ENCODE measurements around the gene GPR31.
"Not testable (repeated sequence)": the region's sequence is repeated elsewhere in the genome, so short reads cannot be mapped to it uniquely, and the experiment has no call there.

GPR31 gene

DNA sequence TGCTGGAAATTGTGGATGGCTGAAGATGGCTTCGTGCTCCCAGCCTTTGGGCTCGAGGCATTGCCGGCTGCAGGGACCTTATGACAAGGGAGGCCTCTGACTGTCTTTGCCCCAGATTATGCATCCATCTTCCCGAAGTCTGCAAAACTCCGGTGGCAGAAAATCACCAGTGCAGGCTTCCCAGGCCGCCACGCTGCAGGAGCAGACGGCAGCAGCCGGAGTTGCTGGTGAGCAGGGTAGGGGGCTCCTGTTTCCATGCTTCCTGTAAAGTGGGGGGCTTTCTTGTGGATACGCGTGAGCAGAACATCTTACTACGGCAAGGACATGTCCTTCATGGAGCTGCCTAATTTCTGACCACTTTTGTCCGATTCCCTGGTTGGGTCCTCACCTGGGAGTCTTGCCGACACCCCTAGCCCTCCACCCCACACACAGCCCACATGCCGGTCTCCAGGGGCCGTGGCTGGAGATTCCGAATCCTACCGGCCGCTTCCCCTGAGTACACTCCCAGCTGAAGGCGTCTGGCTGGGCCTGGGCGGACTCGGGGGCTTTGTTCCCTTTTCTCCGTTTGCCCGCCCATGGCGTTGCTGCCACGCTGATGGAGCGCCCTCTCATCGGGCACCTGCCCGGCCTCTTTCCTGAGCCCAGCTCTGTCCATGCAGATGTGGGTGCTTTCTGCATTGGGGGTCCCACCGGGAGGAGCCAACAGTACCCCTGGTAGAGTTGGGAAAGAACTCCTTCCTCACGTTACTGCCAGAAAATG is 21.3 kb upstream of the GPR31 start:
- not testable (repeated sequence) for DNase-seq (ENCODE audit: low read depth); H3K4me3 ChIP-seq (ENCODE audit: low read length)

GRCh38 chr6:167177271-167177670 is 19.5 kb upstream of the GPR31 start:
- DNase-seq (ENCODE audit: low read depth); H3K4me3 ChIP-seq (ENCODE audit: low read length): not testable (repeated sequence)

DNA sequence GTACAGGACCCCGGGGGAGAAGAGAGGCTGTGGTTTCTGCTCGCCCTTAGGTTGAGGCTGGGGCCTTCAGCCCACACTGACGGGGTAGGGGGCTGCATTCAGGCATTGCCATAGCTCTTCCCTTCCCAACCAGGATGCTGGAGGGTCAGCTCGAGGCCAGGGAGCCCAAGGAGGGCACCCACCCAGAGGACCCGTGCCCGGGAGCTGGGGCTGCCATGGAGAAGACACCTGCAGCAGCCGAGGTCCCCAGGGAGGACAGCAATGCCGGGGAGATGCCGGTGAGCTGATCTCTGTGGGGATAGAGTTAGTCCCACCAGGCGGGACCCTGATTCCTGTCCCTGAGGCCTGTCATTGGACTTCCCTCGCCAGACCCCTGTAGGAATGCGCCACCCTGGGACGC is 14.2 kb upstream of the GPR31 start:
- H3K4me3 ChIP-seq (ENCODE audit: low read length); DNase-seq (ENCODE audit: low read depth): not testable (repeated sequence)

DNA sequence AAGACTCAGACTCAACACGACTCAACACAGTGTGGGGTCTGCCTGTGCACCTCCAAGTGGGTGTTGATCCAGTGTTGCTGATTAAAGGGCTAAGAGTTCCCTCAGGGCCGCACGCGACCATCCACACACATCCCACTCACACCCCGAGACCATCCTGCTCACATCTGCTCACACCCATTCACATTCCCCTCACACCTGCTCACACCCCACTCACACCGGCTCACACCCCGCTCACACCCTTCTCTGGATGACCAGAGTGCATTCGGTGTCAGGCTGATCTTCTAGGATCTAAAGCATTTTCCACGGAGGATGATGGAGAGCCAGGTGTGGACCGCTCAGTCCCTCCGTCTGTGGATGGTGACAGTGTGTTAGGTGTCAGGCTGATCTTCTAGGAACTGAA is 13.5 kb upstream of the GPR31 start:
- H3K4me3 ChIP-seq (ENCODE audit: low read length); DNase-seq (ENCODE audit: low read depth): not testable (repeated sequence)

DNA sequence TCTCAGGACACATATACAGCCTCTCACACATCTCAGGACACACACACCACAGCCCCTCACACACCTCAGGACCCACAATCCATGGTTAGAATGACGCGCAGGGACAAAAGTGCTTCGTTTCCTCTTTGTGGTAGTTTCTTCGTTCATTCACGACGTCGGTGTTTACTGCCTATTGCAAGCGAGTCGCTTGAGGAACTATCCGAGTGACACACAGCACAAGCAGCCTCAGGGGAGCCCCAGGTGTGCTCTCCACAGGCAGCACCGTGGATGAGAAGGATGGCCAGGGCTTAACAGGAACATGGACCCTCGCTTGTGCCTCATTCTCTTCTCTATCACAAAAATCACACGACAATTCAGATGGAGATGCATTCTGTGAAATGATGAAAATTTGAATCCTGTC is 12.1 kb upstream of the GPR31 start:
- DNase-seq (ENCODE audit: low read depth); H3K4me3 ChIP-seq (ENCODE audit: low read length): not testable (repeated sequence)

DNA sequence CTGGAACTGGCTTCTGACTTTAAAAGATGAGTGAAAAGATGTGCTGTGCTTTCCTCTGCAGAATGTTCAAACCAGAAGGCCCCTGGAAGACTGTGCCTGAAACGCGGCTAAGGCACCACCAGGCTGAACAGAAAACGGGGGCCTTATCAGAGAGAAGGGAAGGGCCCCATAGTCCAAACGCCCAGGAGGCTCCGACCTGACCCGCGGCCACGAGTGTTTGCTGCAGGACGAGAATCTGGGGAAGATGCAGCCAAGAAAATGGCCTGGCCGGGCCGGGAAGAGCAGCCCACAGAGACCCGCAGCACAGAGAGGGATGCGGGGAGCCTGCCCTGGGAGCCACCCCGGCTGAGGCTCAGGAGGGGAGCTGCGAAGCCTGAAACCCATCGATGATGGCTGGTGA is 10.5 kb upstream of the GPR31 start:
- H3K4me3 ChIP-seq (ENCODE audit: low read length); DNase-seq (ENCODE audit: low read depth): not testable (repeated sequence)

- not testable (repeated sequence) for H3K4me3 ChIP-seq (ENCODE audit: low read length); DNase-seq (ENCODE audit: low read depth)
These were observed 9.9 kb upstream of the GPR31 start for GRCh38 chr6:167167699-167168098.

- no peak for DNase-seq (ENCODE audit: low read depth)
- no peak overlapping the region for H3K4me3 ChIP-seq (ENCODE audit: low read length)
- TF ChIP-seq, protein P1, sequence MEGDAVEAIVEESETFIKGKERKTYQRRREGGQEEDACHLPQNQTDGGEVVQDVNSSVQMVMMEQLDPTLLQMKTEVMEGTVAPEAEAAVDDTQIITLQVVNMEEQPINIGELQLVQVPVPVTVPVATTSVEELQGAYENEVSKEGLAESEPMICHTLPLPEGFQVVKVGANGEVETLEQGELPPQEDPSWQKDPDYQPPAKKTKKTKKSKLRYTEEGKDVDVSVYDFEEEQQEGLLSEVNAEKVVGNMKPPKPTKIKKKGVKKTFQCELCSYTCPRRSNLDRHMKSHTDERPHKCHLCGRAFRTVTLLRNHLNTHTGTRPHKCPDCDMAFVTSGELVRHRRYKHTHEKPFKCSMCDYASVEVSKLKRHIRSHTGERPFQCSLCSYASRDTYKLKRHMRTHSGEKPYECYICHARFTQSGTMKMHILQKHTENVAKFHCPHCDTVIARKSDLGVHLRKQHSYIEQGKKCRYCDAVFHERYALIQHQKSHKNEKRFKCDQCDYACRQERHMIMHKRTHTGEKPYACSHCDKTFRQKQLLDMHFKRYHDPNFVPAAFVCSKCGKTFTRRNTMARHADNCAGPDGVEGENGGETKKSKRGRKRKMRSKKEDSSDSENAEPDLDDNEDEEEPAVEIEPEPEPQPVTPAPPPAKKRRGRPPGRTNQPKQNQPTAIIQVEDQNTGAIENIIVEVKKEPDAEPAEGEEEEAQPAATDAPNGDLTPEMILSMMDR (conservative IDR thresholded peaks at IDR 0.05; ENCODE audit: low read depth, low read length), result no peak
These were observed 8.2 kb upstream of the GPR31 start for GRCh38 chr6:167165858-167166471.

GRCh38 chr6:167164261-167164660 is 6.5 kb upstream of the GPR31 start:
- no peak overlapping the region for H3K4me3 ChIP-seq (ENCODE audit: low read length)
- no peak for DNase-seq (ENCODE audit: low read depth)
- TF ChIP-seq, protein P1 (conservative IDR thresholded peaks at IDR 0.05; ENCODE audit: low read depth, low read length), result no peak

- no peak for DNase-seq (ENCODE audit: low read depth)
- no peak overlapping the region for H3K4me3 ChIP-seq (ENCODE audit: low read length)
- TF ChIP-seq, protein P1 (conservative IDR thresholded peaks at IDR 0.05; ENCODE audit: low read depth, low read length), result no peak
These were observed 5.8 kb upstream of the GPR31 start for GRCh38 chr6:167163476-167164011.

DNA sequence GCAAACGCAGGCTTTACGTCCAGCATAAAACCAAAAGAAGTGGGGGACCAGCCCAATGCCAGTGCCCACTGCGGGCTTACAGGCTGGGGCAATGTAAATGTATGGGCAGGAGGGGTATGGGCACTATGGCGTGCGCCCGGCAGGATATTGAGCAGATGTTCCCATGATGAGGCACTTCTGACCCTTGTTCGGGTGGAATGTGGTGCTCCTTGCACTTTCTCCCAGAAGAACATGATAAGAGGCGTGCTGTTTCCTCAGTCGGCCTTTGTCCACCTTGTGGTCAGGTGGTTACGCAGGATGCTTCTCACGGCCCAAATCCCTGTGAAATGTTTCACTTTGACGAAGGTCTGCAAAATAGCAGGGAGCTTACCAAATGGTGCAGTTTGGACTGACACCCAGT is 4.8 kb upstream of the GPR31 start:
- DNase-seq (ENCODE audit: low read depth), result no peak
- H3K4me3 ChIP-seq (ENCODE audit: low read length), result no peak overlapping the region
- TF ChIP-seq, protein P1 (conservative IDR thresholded peaks at IDR 0.05; ENCODE audit: low read depth, low read length), result no peak

Data from retinal pigment epithelial cell (primary cell).